GM12878 (cell line): ENCODE results near the gene HIVEP1. TPM values are rescaled to one million over a fixed set of nuclear protein-coding genes. Genes with fewer than 3 reads are reported as not detected.

Experiments
- CHD1 ChIP-seq: IDR thresholded peaks from 2 replicates; pipeline ENCODE4 v1.6.1; 2012; ENCODE audit warnings: low read depth, low read length, improper control_type of control experiment
- CHD2 ChIP-seq: IDR thresholded peaks from 2 replicates; pipeline ENCODE4 v1.6.1; 2011; ENCODE audit warnings: low read depth, low read length, improper control_type of control experiment, borderline replicate concordance
- EGR1 ChIP-seq, 2 experiments: IDR thresholded peaks; 1 replicate in 1 of 2; 2 replicates in 1 of 2; pipeline ENCODE4 v1.6.1; 2011 to 2012; ENCODE audit warnings: low read depth in 2 of 2, low read length in 2 of 2, borderline replicate concordance in 1 of 2, mild to moderate bottlenecking in 1 of 2, moderate library complexity in 1 of 2
- IKZF1 ChIP-seq: fragments of 450-650 bp; conservative IDR thresholded peaks from 2 replicates; pipeline ENCODE4 v1.6.1; 2017; ENCODE audit warnings: antibody characterized with exemption, mild to moderate bottlenecking
- MEF2A ChIP-seq: IDR thresholded peaks from 2 replicates; pipeline ENCODE4 v1.6.1; 2011; ENCODE audit warnings: low read depth, mild to moderate bottlenecking, low read length, moderate library complexity; ENCODE audit not compliant: insufficient read depth
- MTA3 ChIP-seq: IDR thresholded peaks from 2 replicates; pipeline ENCODE4 v1.6.1; 2012; ENCODE audit warnings: low read length, inconsistent platforms, borderline replicate concordance
- NBN ChIP-seq: fragments of 450-650 bp; IDR thresholded peaks from 2 replicates; pipeline ENCODE4 v1.6.1; 2016
- SMAD5 ChIP-seq: IDR thresholded peaks from 2 replicates; pipeline ENCODE4 v1.6.1; 2016; ENCODE audit warnings: antibody characterized with exemption, low read depth
- SRF ChIP-seq, 2 experiments: IDR thresholded peaks; 2 replicates each; pipeline ENCODE4 v1.6.1; 2011; ENCODE audit warnings: low read depth in 2 of 2, low read length in 2 of 2, mild to moderate bottlenecking in 1 of 2, moderate library complexity in 1 of 2
- TCF12 ChIP-seq: IDR thresholded peaks from 2 replicates; pipeline ENCODE4 v1.6.1; 2011; ENCODE audit warnings: low read depth, mild to moderate bottlenecking, low read length
- ZNF384 ChIP-seq: IDR thresholded peaks from 2 replicates; pipeline ENCODE4 v1.6.1; 2012; ENCODE audit warnings: low read depth, mild to moderate bottlenecking, low read length, improper control_type of control experiment, borderline replicate concordance
- polyA plus RNA-seq, 11 experiments: library from polyadenylated mRNA; depleted of rRNA in 4 of 11; unstranded in 6 of 11; stranded (reverse) in 5 of 11; fragments of >200 nt; fragmentation: Nextera tagmentation in 4 of 11; fragmentation: Illumina TruSeq in 1 of 11; extraction: Ambion mirVana in 4 of 11; extraction: Trizol in 1 of 11; gene quantifications; 1 replicate in 1 of 11; 2 replicates in 10 of 11; pipeline versions ENCODE4 v1.2.1 to v1.2.3, GENCODE V29; 2011 to 2016; ENCODE audit warnings: inconsistent platforms in 2 of 11, missing spikeins in 2 of 11, low read depth in 1 of 11
- total RNA-seq, 4 experiments: library from RNA; depleted of rRNA in 3 of 4; stranded (reverse); fragments of >200 nt in 3 of 4; fragmentation: Illumina TruSeq in 1 of 4; extraction: Trizol in 1 of 4; gene quantifications; 2 replicates each; pipeline versions ENCODE4 v1.2.1 to v1.2.3, GENCODE V29; 2013 to 2021
- TF ChIP-seq, protein P1 (sequence below): fragments of 450-650 bp; IDR thresholded peaks from 2 replicates; pipeline ENCODE4 v1.6.1; 2018; ENCODE audit warnings: mild to moderate bottlenecking, low read depth, moderate library complexity; ENCODE audit not compliant: partially characterized antibody
- TF ChIP-seq, protein P2 (sequence below): fragments of 450-650 bp; formaldehyde crosslinking; IDR thresholded peaks from 2 replicates; pipeline ENCODE4 v1.5.0; 2022; ENCODE audit warnings: mild to moderate bottlenecking, missing genetic modification characterization
- TF ChIP-seq, protein P3 (sequence below): fragments of 150-350 bp; IDR thresholded peaks from 2 replicates; pipeline ENCODE4 v1.6.1; 2014; ENCODE audit warnings: mild to moderate bottlenecking, low read depth, low read length
- TF ChIP-seq, protein P4 (sequence below): fragments of 450-650 bp; conservative IDR thresholded peaks from 2 replicates; pipeline ENCODE4 v1.6.1; 2017; ENCODE audit warnings: mild to moderate bottlenecking, moderate library complexity

Gene HIVEP1
- total and polyA plus RNA-seq, 10 of the 15 experiments (the other 5 are each of a cell fraction or from before 2014, with no cell fraction given): 4.3 to 37.5 (median 21.6) TPM

DNA sequence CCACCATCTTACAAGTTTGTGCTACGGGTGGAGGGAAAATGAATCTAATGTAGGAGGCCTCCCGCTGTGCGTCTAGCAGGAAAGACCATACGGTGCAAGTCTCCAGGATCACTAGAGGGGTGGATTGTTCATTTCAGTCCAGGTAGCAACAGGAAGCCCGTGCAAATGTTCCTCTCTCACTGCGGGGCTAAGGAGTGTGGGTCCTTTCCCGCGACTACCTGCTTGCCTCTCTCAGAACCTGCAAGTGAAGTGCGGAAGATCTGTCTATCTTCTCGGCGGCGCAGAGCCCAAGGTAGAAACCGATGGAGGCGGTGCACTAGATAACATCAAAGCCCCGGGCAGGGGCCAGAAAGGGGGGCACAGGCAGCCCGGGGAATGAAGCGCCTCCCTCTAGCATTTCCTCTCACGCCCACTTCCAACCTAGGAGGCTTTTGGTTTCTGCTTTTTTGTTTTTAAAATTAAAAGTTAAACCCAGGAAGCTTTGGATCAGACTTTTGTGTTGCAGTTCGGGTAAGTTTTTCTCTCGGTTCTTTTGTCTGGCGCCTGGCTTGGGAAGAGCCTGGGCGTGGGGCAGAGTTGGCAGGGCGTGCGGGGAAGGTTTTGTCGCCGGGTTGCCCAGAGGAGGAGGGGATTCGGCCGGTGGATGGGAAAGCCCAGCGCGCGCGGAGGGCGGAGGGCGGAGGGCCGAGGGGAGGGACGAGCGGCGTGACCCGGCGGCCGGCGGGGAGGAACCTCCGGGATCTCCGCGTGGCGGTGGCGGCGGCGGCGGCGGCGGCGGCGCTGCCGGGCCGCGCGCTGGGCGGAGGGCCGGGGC lies 3.5 kb upstream of the HIVEP1 start (continued):
- TF ChIP-seq MTA3: no peak; the same call in 1 of the 2 replicates
- TF ChIP-seq, protein P1, sequence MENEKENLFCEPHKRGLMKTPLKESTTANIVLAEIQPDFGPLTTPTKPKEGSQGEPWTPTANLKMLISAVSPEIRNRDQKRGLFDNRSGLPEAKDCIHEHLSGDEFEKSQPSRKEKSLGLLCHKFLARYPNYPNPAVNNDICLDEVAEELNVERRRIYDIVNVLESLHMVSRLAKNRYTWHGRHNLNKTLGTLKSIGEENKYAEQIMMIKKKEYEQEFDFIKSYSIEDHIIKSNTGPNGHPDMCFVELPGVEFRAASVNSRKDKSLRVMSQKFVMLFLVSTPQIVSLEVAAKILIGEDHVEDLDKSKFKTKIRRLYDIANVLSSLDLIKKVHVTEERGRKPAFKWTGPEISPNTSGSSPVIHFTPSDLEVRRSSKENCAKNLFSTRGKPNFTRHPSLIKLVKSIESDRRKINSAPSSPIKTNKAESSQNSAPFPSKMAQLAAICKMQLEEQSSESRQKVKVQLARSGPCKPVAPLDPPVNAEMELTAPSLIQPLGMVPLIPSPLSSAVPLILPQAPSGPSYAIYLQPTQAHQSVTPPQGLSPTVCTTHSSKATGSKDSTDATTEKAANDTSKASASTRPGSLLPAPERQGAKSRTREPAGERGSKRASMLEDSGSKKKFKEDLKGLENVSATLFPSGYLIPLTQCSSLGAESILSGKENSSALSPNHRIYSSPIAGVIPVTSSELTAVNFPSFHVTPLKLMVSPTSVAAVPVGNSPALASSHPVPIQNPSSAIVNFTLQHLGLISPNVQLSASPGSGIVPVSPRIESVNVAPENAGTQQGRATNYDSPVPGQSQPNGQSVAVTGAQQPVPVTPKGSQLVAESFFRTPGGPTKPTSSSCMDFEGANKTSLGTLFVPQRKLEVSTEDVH: no peak
- TF ChIP-seq, protein P2, sequence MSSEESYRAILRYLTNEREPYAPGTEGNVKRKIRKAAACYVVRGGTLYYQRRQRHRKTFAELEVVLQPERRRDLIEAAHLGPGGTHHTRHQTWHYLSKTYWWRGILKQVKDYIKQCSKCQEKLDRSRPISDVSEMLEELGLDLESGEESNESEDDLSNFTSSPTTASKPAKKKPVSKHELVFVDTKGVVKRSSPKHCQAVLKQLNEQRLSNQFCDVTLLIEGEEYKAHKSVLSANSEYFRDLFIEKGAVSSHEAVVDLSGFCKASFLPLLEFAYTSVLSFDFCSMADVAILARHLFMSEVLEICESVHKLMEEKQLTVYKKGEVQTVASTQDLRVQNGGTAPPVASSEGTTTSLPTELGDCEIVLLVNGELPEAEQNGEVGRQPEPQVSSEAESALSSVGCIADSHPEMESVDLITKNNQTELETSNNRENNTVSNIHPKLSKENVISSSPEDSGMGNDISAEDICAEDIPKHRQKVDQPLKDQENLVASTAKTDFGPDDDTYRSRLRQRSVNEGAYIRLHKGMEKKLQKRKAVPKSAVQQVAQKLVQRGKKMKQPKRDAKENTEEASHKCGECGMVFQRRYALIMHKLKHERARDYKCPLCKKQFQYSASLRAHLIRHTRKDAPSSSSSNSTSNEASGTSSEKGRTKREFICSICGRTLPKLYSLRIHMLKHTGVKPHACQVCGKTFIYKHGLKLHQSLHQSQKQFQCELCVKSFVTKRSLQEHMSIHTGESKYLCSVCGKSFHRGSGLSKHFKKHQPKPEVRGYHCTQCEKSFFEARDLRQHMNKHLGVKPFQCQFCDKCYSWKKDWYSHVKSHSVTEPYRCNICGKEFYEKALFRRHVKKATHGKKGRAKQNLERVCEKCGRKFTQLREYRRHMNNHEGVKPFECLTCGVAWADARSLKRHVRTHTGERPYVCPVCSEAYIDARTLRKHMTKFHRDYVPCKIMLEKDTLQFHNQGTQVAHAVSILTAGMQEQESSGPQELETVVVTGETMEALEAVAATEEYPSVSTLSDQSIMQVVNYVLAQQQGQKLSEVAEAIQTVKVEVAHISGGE (CRISPR knock-in tag): no peak
- peak; percentile 21; the same call in 1 of the 2 replicates for TF ChIP-seq TCF12
- TF ChIP-seq IKZF1: peak; percentile 70; the same call in 1 of the 2 replicates
- 0 out of 2 replicates have a peak, but pooled peaks have one; percentile 20 for TF ChIP-seq ZNF384
- TF ChIP-seq CHD1: no peak
- no peak; the same call in 1 of the 2 replicates for TF ChIP-seq MEF2A
- TF ChIP-seq NBN: peak; percentile 75
- TF ChIP-seq, protein P3, sequence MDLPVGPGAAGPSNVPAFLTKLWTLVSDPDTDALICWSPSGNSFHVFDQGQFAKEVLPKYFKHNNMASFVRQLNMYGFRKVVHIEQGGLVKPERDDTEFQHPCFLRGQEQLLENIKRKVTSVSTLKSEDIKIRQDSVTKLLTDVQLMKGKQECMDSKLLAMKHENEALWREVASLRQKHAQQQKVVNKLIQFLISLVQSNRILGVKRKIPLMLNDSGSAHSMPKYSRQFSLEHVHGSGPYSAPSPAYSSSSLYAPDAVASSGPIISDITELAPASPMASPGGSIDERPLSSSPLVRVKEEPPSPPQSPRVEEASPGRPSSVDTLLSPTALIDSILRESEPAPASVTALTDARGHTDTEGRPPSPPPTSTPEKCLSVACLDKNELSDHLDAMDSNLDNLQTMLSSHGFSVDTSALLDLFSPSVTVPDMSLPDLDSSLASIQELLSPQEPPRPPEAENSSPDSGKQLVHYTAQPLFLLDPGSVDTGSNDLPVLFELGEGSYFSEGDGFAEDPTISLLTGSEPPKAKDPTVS: no peak
- no peak for TF ChIP-seq SRF (IDR thresholded peaks at IDR 0.05; ENCODE audit: low read depth in 2 of 2, low read length in 2 of 2)
- TF ChIP-seq SMAD5: peak; percentile 81
- TF ChIP-seq, protein P4, sequence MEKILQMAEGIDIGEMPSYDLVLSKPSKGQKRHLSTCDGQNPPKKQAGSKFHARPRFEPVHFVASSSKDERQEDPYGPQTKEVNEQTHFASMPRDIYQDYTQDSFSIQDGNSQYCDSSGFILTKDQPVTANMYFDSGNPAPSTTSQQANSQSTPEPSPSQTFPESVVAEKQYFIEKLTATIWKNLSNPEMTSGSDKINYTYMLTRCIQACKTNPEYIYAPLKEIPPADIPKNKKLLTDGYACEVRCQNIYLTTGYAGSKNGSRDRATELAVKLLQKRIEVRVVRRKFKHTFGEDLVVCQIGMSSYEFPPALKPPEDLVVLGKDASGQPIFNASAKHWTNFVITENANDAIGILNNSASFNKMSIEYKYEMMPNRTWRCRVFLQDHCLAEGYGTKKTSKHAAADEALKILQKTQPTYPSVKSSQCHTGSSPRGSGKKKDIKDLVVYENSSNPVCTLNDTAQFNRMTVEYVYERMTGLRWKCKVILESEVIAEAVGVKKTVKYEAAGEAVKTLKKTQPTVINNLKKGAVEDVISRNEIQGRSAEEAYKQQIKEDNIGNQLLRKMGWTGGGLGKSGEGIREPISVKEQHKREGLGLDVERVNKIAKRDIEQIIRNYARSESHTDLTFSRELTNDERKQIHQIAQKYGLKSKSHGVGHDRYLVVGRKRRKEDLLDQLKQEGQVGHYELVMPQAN: 0 out of 2 replicates have a peak, but pooled peaks have one; percentile 36
- no peak for TF ChIP-seq CHD2
- TF ChIP-seq EGR1 (IDR thresholded peaks at IDR 0.05; ENCODE audit: borderline replicate concordance in 1 of 2, low read depth in 2 of 2, low read length in 2 of 2): peak in 1 of 2 experiments; percentile 22; a peak in 2 of 3 replicates
